Liver (tissue), 9 donors: ENCODE data around the gene TP53TG5. TPM values are rescaled to one million over a fixed set of nuclear protein-coding genes. Genes with fewer than 3 reads are reported as not detected.

Experiments used
- DNase-seq: peaks from one replicate; pipeline ENCODE4 v3.0.0-alpha.2; 2017; ENCODE audit warnings: low spot score
- H3K27ac ChIP-seq, 2 donors: one replicate each; pipeline ENCODE4 v1.7.0; 2013; ENCODE audit warnings: inconsistent platforms in 2 of 2, low read length in 2 of 2, control low read depth in 1 of 2, low read depth in 1 of 2, mild to moderate bottlenecking in 1 of 2
- H3K27me3 ChIP-seq, 4 donors: one replicate each; pipeline versions ENCODE4 v1.6.1 to v1.7.0; 2013; ENCODE audit warnings: low read length in 3 of 4, inconsistent platforms in 1 of 4, mild to moderate bottlenecking in 1 of 4, moderate library complexity in 1 of 4; ENCODE audit not compliant: control insufficient read depth in 4 of 4, insufficient read depth in 4 of 4
- H3K36me3 ChIP-seq, 4 donors: one replicate each; pipeline versions ENCODE4 v1.6.1 to v1.7.0; 2013; ENCODE audit warnings: low read length in 3 of 4, mild to moderate bottlenecking in 3 of 4, low read depth in 1 of 4, moderate library complexity in 1 of 4; ENCODE audit not compliant: control insufficient read depth in 4 of 4, insufficient read depth in 3 of 4
- H3K4me1 ChIP-seq, 4 donors: one replicate each; pipeline versions ENCODE4 v1.6.1 to v1.7.0; 2013; ENCODE audit warnings: low read length in 3 of 4, mild to moderate bottlenecking in 3 of 4, moderate library complexity in 1 of 4; ENCODE audit not compliant: control insufficient read depth in 4 of 4, insufficient read depth in 4 of 4
- H3K4me3 ChIP-seq, 3 donors: one replicate each; pipeline versions ENCODE4 v1.6.1 to v1.7.0; 2013; ENCODE audit warnings: low read length in 3 of 3, control low read depth in 1 of 3, low read depth in 1 of 3, mild to moderate bottlenecking in 1 of 3
- H3K9ac ChIP-seq, 2 donors: one replicate each; pipeline ENCODE4 v1.7.0; 2013; ENCODE audit warnings: low read length in 2 of 2, mild to moderate bottlenecking in 2 of 2, moderate library complexity in 2 of 2, control low read depth in 1 of 2, low read depth in 1 of 2
- H3K9me3 ChIP-seq, 4 donors: one replicate each; pipeline versions ENCODE4 v1.6.1 to v1.7.0; 2013; ENCODE audit warnings: low read length in 3 of 4; ENCODE audit not compliant: control insufficient read depth in 4 of 4
- CTCF ChIP-seq: fragments of 150-350 bp; IDR thresholded peaks from 2 replicates; pipeline ENCODE4 v1.5.1; 2017; ENCODE audit warnings: improper control_type of control experiment, low read depth, low read length; ENCODE audit not compliant: missing input control
- EGR1 ChIP-seq, 2 donors: IDR thresholded peaks; 2 replicates each; pipeline ENCODE4 v1.6.1; 2016 to 2018; ENCODE audit warnings: antibody characterized with exemption in 2 of 2, low read depth in 2 of 2
- FOXA1 ChIP-seq: IDR thresholded peaks from 2 replicates; pipeline ENCODE4 v1.6.1; 2016; ENCODE audit warnings: antibody characterized with exemption
- GABPA ChIP-seq, 2 donors: IDR thresholded peaks in 1 of 2; conservative IDR thresholded peaks in 1 of 2; 2 replicates each; pipeline ENCODE4 v1.6.1; 2016; ENCODE audit warnings: antibody characterized with exemption in 2 of 2, mild to moderate bottlenecking in 1 of 2, moderate library complexity in 1 of 2
- HNF4G ChIP-seq: IDR thresholded peaks from 2 replicates; pipeline ENCODE4 v1.6.1; 2016; ENCODE audit warnings: antibody characterized with exemption
- JUND ChIP-seq, 2 donors: IDR thresholded peaks; 2 replicates each; pipeline ENCODE4 v1.6.1; 2016; ENCODE audit warnings: antibody characterized with exemption in 2 of 2
- NR2F2 ChIP-seq: IDR thresholded peaks from 2 replicates; pipeline ENCODE4 v1.6.1; 2016; ENCODE audit warnings: antibody characterized with exemption
- RAD21 ChIP-seq, 2 donors: IDR thresholded peaks; 2 replicates each; pipeline ENCODE4 v1.6.1; 2016; ENCODE audit warnings: antibody characterized with exemption in 2 of 2, mild to moderate bottlenecking in 2 of 2
- REST ChIP-seq: IDR thresholded peaks from 2 replicates; pipeline ENCODE4 v1.6.1; 2016; ENCODE audit warnings: antibody characterized with exemption, mild to moderate bottlenecking
- RXRA ChIP-seq, 2 donors: IDR thresholded peaks; 2 replicates each; pipeline ENCODE4 v1.6.1; 2017 to 2018; ENCODE audit warnings: antibody characterized with exemption in 2 of 2, mild to moderate bottlenecking in 1 of 2
- TAF1 ChIP-seq: conservative IDR thresholded peaks from 2 replicates; pipeline ENCODE4 v1.6.1; 2016; ENCODE audit warnings: antibody characterized with exemption, mild to moderate bottlenecking
- YY1 ChIP-seq: IDR thresholded peaks from 2 replicates; pipeline ENCODE4 v1.6.1; 2016; ENCODE audit warnings: antibody characterized with exemption, mild to moderate bottlenecking
- ZBTB33 ChIP-seq: IDR thresholded peaks from 2 replicates; pipeline ENCODE4 v1.6.1; 2016; ENCODE audit warnings: antibody characterized with exemption
- WGBS: extraction: QIAGEN DNeasy Blood & Tissue Kit; methylation state at CpG from one replicate; pipeline ENCODE4 v1.1.7; 2013; 5-methylcytosine and 5-hydroxymethylcytosine counted together
- polyA plus RNA-seq, 2 donors: library from polyadenylated mRNA; stranded (reverse) in 1 of 2; unstranded in 1 of 2; fragments of 200-250 nt in 1 of 2; fragments of >200 nt in 1 of 2; fragmentation: Nextera tagmentation in 1 of 2; extraction: Ambion mirVana in 1 of 2; gene quantifications; one replicate each; pipeline versions ENCODE4 v1.2.1 to v1.2.3, GENCODE V29; 2013 to 2015
- total RNA-seq, 2 donors: library from RNA; depleted of rRNA; stranded (reverse); fragments of >200 nt; gene quantifications; one replicate each; pipeline ENCODE4 v1.2.3, GENCODE V29; 2014
- TF ChIP-seq, protein P1 (sequence below): IDR thresholded peaks from 2 replicates; pipeline ENCODE4 v1.6.1; 2016; ENCODE audit warnings: antibody characterized with exemption
- TF ChIP-seq, protein P2 (sequence below): IDR thresholded peaks from 2 replicates; pipeline ENCODE4 v1.6.1; 2016; ENCODE audit warnings: antibody characterized with exemption
- donor health status: healthy.
- donor health status: healthy.
- donor health status: healthy.
- donor health status: healthy.
- donor health status: healthy.

Gene TP53TG5
- total and polyA plus RNA-seq, 4 donors, result not detected

GRCh38 chr20:45377269-45377668 lies 856 bp downstream of the TP53TG5 start:
- Histone ChIP-seq H3K9ac (no peak overlapping the region), H3K4me1 (peaks cover 4 to 11% (median 5%) of the 10 kb centered on the region in 4 donors), H3K4me3 (no peak overlapping the region), H3K36me3 (peaks cover 0 to 2% (median 0%) of the 10 kb centered on the region in 4 donors), H3K9me3 (no peaks in the 10 kb centered on the region), H3K27ac (no peak overlapping the region), H3K27me3 (no peaks in the 10 kb centered on the region)
- WGBS, result 87% methylated on average over 11 of the region's 11 CpGs
- TF ChIP-seq RXRA (IDR thresholded peaks at IDR 0.05) (no peak), YY1 (no peak), TAF1 (no peak), FOXA1 (no peak), GABPA (IDR thresholded peaks at IDR 0.05 in 1 of 2, conservative IDR thresholded peaks at IDR 0.05 in 1 of 2) (no peak), NR2F2 (no peak), HNF4G (no peak), REST (no peak)
- TF ChIP-seq, protein P1, sequence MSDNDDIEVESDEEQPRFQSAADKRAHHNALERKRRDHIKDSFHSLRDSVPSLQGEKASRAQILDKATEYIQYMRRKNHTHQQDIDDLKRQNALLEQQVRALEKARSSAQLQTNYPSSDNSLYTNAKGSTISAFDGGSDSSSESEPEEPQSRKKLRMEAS, result no peak
- DNase-seq, result no peak

DNA sequence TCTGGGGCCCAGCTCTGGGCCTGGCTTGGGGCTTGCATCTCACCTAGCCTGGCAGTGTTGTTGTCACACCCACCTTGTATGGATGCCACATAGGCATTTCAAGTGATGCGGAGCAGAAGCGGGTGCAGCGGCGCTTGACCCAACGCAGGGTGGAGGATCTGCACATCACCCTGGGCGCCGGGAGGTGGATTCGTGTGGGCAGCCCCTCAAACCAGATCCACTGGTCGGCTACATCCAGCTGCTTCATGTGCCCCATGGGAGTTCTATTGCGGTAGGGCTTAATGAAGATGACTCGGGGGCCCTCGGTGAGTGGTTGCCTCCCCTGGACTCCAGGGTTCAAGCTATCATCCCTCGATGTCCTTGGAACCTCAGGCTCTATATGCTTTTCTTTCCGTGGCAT lies 3.2 kb downstream of the TP53TG5 start:
- H3K27ac ChIP-seq, result no peak overlapping the region
- no peak for DNase-seq
- WGBS, result 97% methylated on average over 14 of the region's 14 CpGs
- peaks cover 0 to 2% (median 0%) of the 10 kb centered on the region in 4 donors for H3K36me3 ChIP-seq
- H3K9me3 ChIP-seq, result no peaks in the 10 kb centered on the region
- H3K27me3 ChIP-seq, result no peaks in the 10 kb centered on the region
- TF ChIP-seq GABPA (IDR thresholded peaks at IDR 0.05 in 1 of 2, conservative IDR thresholded peaks at IDR 0.05 in 1 of 2) (no peak), TAF1 (no peak), CTCF (no peak), JUND (IDR thresholded peaks at IDR 0.05) (no peak)
- TF ChIP-seq, protein P2, sequence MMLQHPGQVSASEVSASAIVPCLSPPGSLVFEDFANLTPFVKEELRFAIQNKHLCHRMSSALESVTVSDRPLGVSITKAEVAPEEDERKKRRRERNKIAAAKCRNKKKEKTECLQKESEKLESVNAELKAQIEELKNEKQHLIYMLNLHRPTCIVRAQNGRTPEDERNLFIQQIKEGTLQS, result no peak
- TF ChIP-seq, protein P1, result no peak
- peaks cover 4 to 11% (median 5%) of the 10 kb centered on the region in 4 donors for H3K4me1 ChIP-seq
- no peak overlapping the region for H3K4me3 ChIP-seq
- H3K9ac ChIP-seq, result no peak overlapping the region

DNA sequence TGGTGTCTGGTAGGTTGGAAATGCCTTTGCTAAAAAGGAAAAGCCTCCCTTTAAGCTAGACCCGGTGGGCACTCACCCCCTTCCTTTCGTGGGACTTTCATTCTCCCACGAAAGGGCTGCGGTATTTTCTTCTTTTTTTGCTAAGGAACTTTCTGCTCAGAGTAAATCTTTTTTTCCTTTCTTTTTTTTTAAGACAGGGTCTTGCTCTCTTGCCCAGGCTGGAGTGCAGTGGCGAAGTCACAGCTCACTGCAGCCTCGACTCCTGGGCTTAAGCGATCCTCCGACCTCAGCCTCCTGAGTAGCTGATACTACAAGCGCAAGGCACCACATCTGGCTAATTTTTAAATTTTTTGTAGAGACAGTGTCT lies 4.0 kb downstream of the TP53TG5 start:
- Histone ChIP-seq H3K9me3 (no peaks in the 10 kb centered on the region), H3K4me3 (no peak overlapping the region), H3K27me3 (no peaks in the 10 kb centered on the region), H3K36me3 (peaks cover 0 to 2% (median 0%) of the 10 kb centered on the region in 4 donors), H3K9ac (no peak overlapping the region), H3K4me1 (peaks cover 4 to 11% (median 5%) of the 10 kb centered on the region in 4 donors), H3K27ac (no peak overlapping the region)
- WGBS, result 67% methylated on average over 9 of the region's 9 CpGs
- no peak for TF ChIP-seq RAD21 (IDR thresholded peaks at IDR 0.05)
- TF ChIP-seq EGR1 (IDR thresholded peaks at IDR 0.05; ENCODE audit: low read depth in 2 of 2), result no peak
- TF ChIP-seq ZBTB33, result no peak
- no peak for TF ChIP-seq HNF4G
- DNase-seq, result no peak
